ENCODE data around the gene CDK8.

The CDK8 gene

DNA sequence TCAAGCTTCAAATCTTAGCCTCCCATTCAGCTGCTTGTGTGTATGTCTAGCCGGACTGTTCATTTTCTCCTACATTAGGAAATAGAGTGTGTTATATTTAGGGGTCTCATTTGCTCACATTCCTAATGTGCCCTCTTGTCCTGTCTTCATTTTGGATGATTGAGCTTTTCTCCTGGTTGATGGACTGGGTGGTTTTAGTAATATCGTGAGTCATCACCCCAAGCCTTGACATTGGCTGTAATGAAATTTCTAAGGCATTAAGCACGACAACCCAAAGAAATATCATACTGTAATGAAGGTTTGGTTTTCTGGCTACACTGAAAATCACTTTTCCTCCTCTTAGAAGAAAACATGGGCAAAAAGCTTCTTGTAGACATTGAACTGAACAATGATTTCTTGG lies 192.8 kb downstream of the CDK8 start:
- DNase-seq (ENCODE audit: low spot score) = no peak

DNA sequence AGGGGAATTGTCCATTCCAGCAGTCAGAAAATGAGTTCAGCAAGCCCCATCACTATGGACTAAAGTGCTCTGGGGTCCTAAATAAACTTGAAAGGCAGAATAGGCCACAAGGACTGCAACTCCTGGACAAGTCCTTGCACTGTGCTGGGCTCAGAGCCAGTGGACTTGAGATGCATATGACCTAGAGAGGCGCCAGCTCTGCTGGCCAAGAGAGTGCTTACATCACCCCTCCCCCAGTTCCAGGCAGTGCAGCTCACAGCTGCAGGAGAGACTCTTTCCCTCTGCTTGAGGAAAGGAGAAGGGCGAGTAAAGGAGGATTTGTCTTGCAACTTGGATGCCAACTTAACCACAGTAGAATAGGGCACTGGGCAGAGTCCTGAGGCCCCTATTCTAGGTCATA lies 194.1 kb downstream of the CDK8 start:
- DNase-seq (ENCODE audit: low spot score) = no peak

DNA sequence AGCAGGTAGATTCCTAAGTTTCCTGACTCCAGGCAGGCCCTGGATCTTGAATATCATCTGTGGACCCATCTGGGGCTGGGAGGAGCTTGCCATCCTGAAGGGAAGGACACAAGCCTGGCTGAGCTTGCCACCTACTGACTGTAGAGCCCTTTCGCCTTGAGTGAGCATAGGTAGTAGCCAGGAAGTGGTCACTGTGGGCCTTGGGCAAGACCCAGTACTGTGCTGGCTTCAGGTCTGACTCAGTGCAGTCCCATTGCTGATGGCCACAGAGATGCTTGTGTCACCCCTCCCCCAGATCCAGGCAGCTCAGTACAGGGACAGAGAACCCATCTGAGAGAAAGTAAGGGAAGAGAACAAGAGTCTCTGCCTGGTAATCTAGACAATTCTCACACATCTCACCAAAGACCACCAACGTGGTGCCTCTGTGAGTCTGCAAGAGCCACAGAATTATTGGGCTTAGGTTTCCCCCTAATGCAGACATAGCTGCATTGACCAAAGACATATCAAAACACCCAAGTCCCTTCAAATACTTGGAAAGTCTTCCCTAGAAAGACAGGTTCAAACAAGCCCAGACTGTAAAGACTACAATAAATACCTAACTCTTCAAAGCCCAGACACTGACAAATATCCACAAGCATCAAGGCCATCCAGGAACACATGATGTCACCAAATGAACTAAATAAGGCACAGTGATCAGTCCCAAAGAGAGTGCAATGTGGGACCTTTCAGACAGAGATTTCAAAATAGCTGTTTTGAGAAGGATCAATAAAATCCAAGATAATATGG lies 195.3 kb downstream of the CDK8 start:
- DNase-seq (ENCODE audit: low spot score) = no peak

Measured in HuH-7.5 (cell line).